Stimulated activated CD4-positive, alpha-beta T cell treated with anti-CD3 and anti-CD28 coated beads, Interleukin-1b, Interleukin-23, amount 100 ng/mL, for 4 hours (primary cell): ENCODE data around the gene MTHFD1L.
A peak's percentile ranks its signal among the peaks of the same experiment; 100 is the strongest.

ENCODE experiments used
- DNase-seq, 2 donors: peaks; one replicate each; pipeline ENCODE4 v3.0.0-alpha.2; 2020; ENCODE audit warnings: low read depth in 2 of 2

MTHFD1L gene

GRCh38 chr6:150866147-150866990, 867 bp downstream of the MTHFD1L start:
- peak; percentile 80 to 81 for DNase-seq

DNA sequence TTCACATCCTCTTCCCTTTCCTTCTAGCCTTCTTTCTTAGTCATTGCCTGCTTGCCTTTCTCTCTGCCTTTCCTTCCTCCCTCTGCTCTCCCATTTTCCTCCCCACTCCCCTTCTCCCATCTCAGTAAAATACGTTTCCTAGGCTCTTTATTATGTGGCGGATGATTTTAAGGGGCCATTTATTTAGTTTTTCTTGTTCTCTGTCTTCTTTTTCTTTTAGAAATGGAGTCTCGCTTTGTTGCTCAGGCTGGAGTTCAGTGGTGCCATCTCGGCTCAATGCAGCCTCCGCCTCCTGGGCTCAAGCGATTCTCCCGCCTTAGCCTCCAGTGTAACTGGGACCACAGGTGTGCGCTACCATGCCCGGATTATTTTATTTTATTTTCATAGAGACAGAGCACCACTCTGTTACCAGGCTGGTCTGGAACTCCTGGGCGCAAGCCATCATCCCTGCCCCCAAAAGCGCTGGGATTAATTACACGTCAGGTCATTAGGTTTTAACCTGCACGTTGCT, 1.5 kb downstream of the MTHFD1L start:
- no peak for DNase-seq

GRCh38 chr6:150868759-150869158, 3.3 kb downstream of the MTHFD1L start:
- DNase-seq = no peak

DNA sequence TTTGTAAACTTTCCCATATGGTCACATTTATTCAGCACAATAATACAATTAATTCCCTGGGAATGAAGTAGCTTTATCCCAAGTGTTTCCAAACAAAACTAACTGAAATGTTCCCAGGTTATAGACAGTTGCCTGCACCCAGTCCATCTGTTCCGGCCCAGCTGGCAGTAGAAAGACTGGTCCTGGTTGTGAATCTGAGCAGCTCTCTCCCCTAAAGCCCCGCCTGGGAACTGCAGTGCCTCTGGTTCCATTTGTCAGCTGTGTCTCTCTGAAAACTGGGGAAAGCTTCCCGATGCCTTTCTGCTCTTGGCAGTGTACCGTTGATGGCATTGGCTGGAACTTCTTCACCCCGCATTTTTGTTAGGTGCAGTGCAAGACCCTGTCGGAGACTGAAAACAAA, 8.7 kb downstream of the MTHFD1L start:
- DNase-seq = no peak

DNA sequence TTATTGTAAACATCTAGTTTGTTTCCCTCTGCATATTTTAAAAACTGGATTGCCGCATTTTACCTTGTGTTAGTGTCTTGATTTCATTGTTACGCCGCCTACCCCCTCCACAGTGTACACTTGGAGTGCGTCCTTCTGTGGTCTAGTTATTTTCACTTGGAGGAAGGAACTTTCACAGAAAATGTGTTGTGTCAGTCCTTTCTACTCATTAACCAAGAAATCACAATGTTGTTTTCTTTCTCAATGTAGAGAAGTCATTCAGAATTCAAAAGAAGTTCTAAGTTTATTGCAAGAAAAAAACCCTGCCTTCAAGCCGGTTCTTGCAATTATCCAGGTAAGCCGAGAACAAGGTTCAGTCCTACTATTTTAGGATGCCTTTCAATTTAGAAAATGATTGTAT, 10.3 kb downstream of the MTHFD1L start:
- DNase-seq = no peak

DNA sequence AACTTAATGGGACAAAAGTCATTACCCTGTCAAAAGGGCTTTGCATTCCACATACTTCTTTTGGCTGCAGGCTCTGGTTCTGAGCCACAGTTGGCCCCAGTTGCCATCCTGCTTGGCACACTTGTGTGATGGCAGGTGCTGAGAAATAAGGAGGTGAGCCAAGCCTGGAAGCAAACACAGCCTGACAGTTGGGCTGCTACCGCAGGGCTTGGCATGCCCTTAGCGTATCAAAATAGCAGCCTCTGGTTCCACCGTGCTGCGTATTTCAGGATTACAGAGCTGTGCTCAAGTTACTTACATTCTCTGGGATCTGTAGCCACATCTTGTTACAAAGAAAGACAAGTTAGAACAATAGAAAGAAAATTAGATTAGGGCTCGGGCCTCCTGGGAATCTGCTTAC, 11.1 kb downstream of the MTHFD1L start:
- no peak for DNase-seq

DNA sequence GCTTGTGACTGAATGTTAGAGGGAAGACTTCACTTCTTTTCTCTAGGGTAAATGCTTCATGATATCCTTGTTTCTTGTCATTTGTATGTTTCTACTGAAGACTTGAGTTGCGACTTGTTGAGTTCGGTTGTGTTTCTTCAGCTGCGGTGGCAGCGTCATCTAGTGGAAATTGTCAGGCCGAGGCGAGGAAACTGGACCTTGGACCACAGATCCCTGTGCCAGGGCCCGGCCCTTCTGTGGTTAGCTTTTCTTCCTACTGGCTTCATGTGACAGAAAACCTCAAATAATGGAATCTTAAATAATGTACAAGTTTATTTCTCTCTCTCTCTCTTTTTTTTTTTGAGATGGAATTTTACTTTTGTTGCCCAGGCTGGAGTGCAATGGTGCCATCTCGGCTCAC, 12.4 kb downstream of the MTHFD1L start:
- DNase-seq = no peak

DNA sequence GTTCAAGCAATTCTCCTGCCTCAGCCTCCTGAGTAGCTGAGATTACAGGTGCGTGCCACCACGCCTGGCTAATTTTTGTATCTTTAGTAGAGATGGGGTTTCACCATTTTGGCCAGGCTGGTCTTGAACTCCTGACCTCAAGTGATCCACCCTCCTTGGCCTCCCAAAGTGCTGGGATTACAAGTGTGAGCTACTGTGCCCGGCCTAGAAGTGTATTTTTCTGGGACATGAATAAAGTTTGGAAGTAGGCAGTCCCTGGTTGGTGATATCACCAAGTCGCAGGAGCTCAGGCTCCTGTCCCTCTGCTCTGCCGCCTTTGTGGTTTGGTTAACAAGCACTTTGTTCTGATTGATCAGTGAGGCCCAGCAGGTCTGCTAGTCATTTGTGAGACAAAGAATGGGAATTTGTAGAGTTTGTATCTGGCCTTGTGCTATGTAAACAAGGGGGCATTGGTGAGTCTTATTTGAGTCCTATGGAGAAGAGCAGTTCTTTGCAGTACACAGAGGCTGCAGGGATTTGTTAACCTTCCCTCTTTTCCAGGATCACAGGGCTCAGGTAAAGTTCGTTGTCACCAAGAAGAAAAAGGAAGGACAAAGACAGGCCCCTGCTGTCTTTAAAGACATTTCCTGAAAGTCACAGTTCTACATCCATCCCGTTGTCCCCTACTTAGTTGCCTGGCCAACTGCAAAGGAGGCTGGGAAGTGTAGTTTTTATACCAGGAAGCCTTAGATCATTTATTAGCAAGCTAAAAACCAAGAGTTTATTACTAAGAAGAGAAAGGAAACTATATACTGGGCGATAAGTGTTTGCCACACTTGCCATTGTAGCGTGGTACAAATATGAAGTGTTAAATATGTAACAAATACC, 13.1 kb downstream of the MTHFD1L start:
- no peak for DNase-seq

DNA sequence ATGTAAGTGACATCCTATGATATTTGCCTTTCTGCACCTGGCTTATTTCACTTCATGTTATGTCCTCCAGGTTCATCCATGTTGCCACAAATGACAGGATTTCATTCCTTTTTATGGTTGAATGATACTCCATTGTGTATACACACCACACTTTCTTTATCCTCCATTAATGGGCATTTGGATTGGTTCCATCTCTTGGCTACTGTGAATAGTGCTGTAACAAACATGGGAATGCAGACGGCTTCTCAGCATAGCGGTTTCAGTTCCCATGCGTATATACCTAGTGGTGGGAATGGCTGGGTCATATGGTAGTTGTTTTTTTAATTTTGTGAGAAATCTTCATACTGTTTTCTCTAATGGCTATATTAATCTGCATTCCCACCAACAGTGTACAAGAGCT, 14.8 kb downstream of the MTHFD1L start:
- DNase-seq = no peak

GRCh38 chr6:150881911-150882481, 16.5 kb downstream of the MTHFD1L start:
- no peak for DNase-seq

DNA sequence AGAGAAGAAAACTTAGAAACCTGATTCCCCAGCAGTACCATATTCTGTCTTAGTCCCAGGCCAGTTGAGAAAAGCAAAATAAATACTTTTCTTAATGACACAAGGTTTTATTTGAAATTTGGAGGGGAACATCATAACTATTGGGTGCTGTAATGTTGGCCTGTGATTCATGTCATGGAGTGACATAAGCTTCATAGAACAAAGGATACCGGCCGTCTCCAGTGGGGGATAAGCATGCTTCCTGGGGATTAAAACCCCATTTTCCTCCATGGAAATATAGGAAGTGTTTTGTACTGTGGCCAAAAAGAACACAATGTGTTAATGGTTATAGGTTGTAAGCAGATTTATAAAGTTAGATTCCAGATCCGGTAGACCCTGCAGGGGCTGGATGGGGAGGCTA, 18.0 kb downstream of the MTHFD1L start:
- no peak for DNase-seq

- DNase-seq = no peak
Observed at GRCh38 chr6:150886155-150886554, 20.7 kb downstream of the MTHFD1L start.

- DNase-seq = no peak
Observed at GRCh38 chr6:150887978-150888563, 22.6 kb downstream of the MTHFD1L start.

- DNase-seq = no peak
Observed at GRCh38 chr6:150890346-150890745, 24.8 kb downstream of the MTHFD1L start.

DNA sequence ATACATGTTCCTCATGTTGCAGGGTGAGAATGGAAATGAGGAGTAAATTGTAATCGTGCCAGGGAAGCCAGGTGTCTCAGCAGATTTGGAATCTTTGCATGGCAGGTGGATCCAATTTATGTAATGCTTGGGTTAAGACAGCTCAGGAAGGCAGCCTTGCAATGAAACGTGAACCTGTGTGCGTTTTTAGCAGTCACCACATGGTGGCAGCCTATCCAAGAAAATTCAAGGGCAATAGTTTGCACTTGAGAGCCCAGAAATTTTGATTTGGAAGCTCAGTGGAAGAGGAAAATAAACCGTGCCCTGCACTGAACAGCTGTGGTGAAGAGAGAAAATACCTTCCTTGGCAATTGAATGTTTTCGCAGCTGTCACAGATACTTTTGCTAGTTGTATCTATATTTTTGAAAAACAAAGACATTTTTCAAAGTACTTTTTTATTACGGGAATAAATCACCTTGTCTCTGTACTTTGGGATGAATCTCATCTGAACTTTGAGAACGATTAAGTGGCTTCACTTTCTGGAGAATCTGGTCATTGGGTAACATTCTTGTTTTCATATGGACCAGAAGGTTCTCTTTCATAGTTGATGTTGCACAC, 26.5 kb downstream of the MTHFD1L start:
- peak; percentile 37 to 46 for DNase-seq

DNA sequence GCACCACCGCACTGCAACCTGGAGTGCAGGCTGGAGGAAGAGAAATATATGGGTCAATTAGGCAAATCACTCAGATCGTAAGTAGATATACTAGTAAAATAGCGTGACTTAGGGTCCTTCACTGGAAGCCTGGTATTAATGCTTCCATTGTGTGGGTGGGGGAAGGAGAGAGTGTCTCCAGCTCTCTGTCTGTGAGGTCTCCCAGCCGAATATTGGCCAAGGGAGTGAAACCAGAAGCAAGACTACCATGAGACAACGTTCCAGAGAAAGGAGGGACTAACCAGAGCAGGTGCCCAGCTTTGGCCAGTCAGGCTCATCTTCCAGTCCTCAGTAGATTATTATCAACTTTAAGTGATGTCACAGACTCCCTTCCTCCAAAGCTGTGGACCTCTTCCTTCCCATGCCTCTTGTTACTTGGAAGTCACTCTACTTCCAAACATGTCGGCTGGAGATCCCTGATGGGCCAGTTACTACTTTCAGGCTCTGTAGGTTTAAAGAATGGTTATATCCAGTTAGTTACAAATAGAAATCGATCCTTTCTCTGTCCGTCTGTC, 28.8 kb downstream of the MTHFD1L start:
- DNase-seq = no peak

- no peak for DNase-seq
Observed at GRCh38 chr6:150894935-150895552, 29.5 kb downstream of the MTHFD1L start.

- no peak for DNase-seq
Observed at GRCh38 chr6:150895928-150896632, 30.6 kb downstream of the MTHFD1L start.

GRCh38 chr6:150897400-150897943, 32.0 kb downstream of the MTHFD1L start:
- DNase-seq = no peak
